ENCODE data around the gene GSN. TPM values are rescaled to one million over a fixed set of nuclear protein-coding genes. Genes with fewer than 3 reads are reported as not detected.

Gene GSN
- total and polyA plus RNA-seq, 9 of the 15 experiments (the other 6 are each of a cell fraction or from before 2014, with no cell fraction given), result 0.39 to 16.6 (median 8.2) TPM

- Histone ChIP-seq H3K27ac (ENCODE audit: extremely low read depth, low read depth, low read length) (no peak overlapping the region), H4K20me1 (replicated peaks; ENCODE audit: control insufficient read depth, insufficient read depth, low read length) (no peaks in the 10 kb centered on the region), H3K79me2 (ENCODE audit: control insufficient read depth, insufficient read depth, low read length) (no peaks in the 10 kb centered on the region), H3K9me1 (ENCODE audit: control insufficient read depth, insufficient read depth, low read length) (no peaks in the 10 kb centered on the region), H2AFZ (ENCODE audit: low read depth, low read length) (peak overlapping the region; percentile 35; the same call in 1 of the 2 replicates), H3K4me1 (replicated peaks in 1 of 2; ENCODE audit: control insufficient read depth in 2 of 2, insufficient read depth in 2 of 2, low read length in 2 of 2) (peaks cover 44 to 48% of the 10 kb centered on the region in 2 experiments), H3K4me2 (ENCODE audit: insufficient read depth, low read length) (no peak overlapping the region), H3K9me3 (replicated peaks; ENCODE audit: control insufficient read depth, insufficient read depth, low read depth, low read length) (no peaks in the 10 kb centered on the region), H3K9ac (ENCODE audit: insufficient read depth in 1 of 2, low read depth in 2 of 2, low read length in 2 of 2) (no peak overlapping the region), H3K4me3 (no peak overlapping the region), H3K27me3 (ENCODE audit: control insufficient read depth in 2 of 2, insufficient read depth in 2 of 2, low read length in 2 of 2) (no peaks in the 10 kb centered on the region), H3K36me3 (ENCODE audit: control insufficient read depth, insufficient read depth, low read length) (no peaks in the 10 kb centered on the region)
- DNase-seq (ENCODE audit: extremely low read depth in 1 of 4, low spot score in 3 of 4) (no peak), FAIRE-seq (no peak), ATAC-seq (no peak)
- no TSS peak for BruUV-seq (replicated peaks)
- intact Hi-C loops (cut with micrococcal nuclease), result loop anchor here (2.0 kb wide), 2 partner anchors 57 to 67 kb away; no protein-coding TSS in a partner anchor
- in situ Hi-C loops (cut with MboI), result no loop called here
- ChIA-PET CTCF (ENCODE audit: low intra/inter-chr PET ratio) (no interaction called here), POLR2A (interaction anchor here (0.8 to 1.9 kb wide), 2 partner anchors 9 to 12 kb away, joined by 3 to 10 read pairs; partner anchors contain the start of gene GSN)
- WGBS (ENCODE audit: insufficient coverage, low coverage, missing lambda C conversion rate), result 52% methylated on average over 10 of the region's 11 CpGs
- no peak for TF ChIP-seq ZNF561 (CRISPR knock-in tag; conservative IDR thresholded peaks at IDR 0.05)
- TF ChIP-seq ZNF277 (CRISPR knock-in tag; IDR thresholded peaks at IDR 0.05; ENCODE audit: borderline replicate concordance), result no peak
- no peak for TF ChIP-seq ZNF24 (IDR thresholded peaks at IDR 0.05)
- TF ChIP-seq DNMT1 (IDR thresholded peaks at IDR 0.05), result no peak
- TF ChIP-seq FOSL1 (tag; conservative IDR thresholded peaks at IDR 0.05), result no peak
- TF ChIP-seq NR3C1 (CRISPR knock-in tag; IDR thresholded peaks at IDR 0.05), result no peak
- TF ChIP-seq TEAD1 (CRISPR knock-in tag; IDR thresholded peaks at IDR 0.05), result no peak
- TF ChIP-seq SETDB1 (IDR thresholded peaks at IDR 0.05; ENCODE audit: low read length), result no peak
- no peak for TF ChIP-seq POLR3G (IDR thresholded peaks at IDR 0.05; ENCODE audit: extremely low read depth, insufficient read length, insufficient replicate concordance)
- no peak for TF ChIP-seq NONO (IDR thresholded peaks at IDR 0.05; ENCODE audit: low read depth in 2 of 2, low read length in 1 of 2)
- no peak for TF ChIP-seq CAMTA2 (CRISPR knock-in tag; conservative IDR thresholded peaks at IDR 0.05)
- TF ChIP-seq ZNF695 (CRISPR knock-in tag; IDR thresholded peaks at IDR 0.05), result no peak
- TF ChIP-seq RNF219 (CRISPR knock-in tag; IDR thresholded peaks at IDR 0.05), result no peak
- no peak for TF ChIP-seq ZNF347 (CRISPR knock-in tag; IDR thresholded peaks at IDR 0.05; ENCODE audit: low read depth)
- no peak for TF ChIP-seq ZNF589 (CRISPR knock-in tag; IDR thresholded peaks at IDR 0.05; ENCODE audit: low read depth)
- TF ChIP-seq ZNF217 (CRISPR knock-in tag; IDR thresholded peaks at IDR 0.05), result no peak
- TF ChIP-seq PHF20 (IDR thresholded peaks at IDR 0.05; ENCODE audit: partially characterized antibody), result no peak
- no peak for TF ChIP-seq ZBTB12 (CRISPR knock-in tag; IDR thresholded peaks at IDR 0.05)
Observed at GRCh38 chr9:121279776-121280388, 11.9 kb downstream of the GSN start.

Measured in K562 (cell line).